Measurements from ENCODE around the gene CBFA2T3.

DNA sequence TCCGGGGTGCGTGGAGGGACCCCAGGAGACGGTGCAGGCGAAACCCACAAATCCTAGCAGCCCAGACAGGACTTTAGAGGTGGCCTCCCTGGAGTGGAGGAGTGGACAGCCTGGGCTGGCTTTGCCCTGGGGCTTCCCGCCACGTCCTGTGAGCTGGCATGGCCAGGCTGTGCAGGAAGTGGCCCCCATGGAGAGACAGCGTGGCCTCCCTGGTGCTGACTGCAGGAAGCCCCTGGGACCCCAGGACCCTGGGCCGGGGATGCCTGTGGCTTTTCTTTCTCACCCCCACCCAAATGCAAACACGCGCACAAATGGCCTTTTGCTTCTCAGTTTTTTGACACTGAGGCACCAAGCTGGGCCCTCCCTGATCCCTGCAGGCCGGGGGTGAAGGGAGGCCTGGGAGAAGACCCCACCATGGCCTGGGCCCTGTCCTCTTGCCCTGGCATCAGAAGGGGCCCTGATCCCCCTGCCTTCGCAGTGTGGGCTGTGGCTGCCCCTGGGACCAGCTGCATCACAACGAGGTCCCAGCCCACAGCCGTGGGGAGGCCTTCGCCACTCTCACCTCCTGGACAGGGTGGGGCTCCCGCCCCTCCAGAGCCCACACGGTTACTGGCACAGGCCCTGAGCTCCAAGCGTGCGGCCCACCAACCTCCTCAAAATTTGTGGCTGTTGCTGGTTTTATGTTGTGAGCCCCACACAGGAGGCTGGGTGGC is 58.9 kb downstream of the CBFA2T3 start:
- TF ChIP-seq CTCF (IDR thresholded peaks at IDR 0.05; ENCODE audit: insufficient read depth, low read length) (no peak), REST (IDR thresholded peaks at IDR 0.05; ENCODE audit: insufficient replicate concordance, low read depth) (no peak), POLR2AphosphoS5 (IDR thresholded peaks at IDR 0.05; ENCODE audit: low read depth) (no peak), GABPA (IDR thresholded peaks at IDR 0.05; ENCODE audit: low read depth) (no peak), SPI1 (IDR thresholded peaks at IDR 0.05; ENCODE audit: borderline replicate concordance, low read depth) (no peak)

Measured in HL-60 (cell line).